GM23338 (cell line): ENCODE results near the gene TRAPPC12.

Experiments
- EZH2 ChIP-seq: fragments of 200-600 bp; sonication (generic); IDR thresholded peaks from one replicate; pipeline ENCODE4 v1.8.0; 2017; ENCODE audit warnings: antibody characterized with exemption, mild to moderate bottlenecking, low read depth; ENCODE audit not compliant: unreplicated experiment
- POLR2AphosphoS5 ChIP-seq: IDR thresholded peaks from 2 replicates; pipeline ENCODE4 v1.6.1; 2016; ENCODE audit warnings: antibody characterized with exemption, low read depth
- TF ChIP-seq, protein P1 (sequence below), 2 experiments: fragments of 200-600 bp in 1 of 2; sonication (generic) in 1 of 2; conservative IDR thresholded peaks; 2 replicates each; pipeline versions ENCODE4 v1.5.1 to v1.6.1; 2016 to 2017; ENCODE audit warnings: antibody characterized with exemption in 2 of 2, low read depth in 2 of 2, mild to moderate bottlenecking in 2 of 2, moderate library complexity in 1 of 2

DNA sequence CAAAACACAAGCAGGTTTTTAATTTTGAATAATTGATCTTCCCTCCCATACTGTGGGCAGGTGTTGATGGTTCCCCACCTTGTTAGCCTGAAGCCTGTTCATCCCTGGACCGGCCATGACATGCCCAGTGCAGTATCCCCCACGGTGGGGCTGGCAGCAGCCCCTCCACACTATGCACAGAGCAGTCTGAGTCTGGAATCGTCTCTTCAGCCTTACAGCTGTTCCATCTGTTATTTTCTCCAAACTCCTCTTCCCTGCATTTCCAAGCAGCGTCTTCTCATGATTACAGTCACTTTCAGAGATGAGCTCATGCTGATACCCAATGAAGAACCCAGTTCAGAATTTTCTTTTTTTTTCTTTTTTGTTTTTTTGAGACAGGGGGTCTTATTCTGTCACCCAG, 71.7 kb downstream of the TRAPPC12 start:
- TF ChIP-seq, protein P1, sequence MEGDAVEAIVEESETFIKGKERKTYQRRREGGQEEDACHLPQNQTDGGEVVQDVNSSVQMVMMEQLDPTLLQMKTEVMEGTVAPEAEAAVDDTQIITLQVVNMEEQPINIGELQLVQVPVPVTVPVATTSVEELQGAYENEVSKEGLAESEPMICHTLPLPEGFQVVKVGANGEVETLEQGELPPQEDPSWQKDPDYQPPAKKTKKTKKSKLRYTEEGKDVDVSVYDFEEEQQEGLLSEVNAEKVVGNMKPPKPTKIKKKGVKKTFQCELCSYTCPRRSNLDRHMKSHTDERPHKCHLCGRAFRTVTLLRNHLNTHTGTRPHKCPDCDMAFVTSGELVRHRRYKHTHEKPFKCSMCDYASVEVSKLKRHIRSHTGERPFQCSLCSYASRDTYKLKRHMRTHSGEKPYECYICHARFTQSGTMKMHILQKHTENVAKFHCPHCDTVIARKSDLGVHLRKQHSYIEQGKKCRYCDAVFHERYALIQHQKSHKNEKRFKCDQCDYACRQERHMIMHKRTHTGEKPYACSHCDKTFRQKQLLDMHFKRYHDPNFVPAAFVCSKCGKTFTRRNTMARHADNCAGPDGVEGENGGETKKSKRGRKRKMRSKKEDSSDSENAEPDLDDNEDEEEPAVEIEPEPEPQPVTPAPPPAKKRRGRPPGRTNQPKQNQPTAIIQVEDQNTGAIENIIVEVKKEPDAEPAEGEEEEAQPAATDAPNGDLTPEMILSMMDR (conservative IDR thresholded peaks at IDR 0.05; ENCODE audit: low read depth in 2 of 2) = no peak
- TF ChIP-seq POLR2AphosphoS5 (no peak), EZH2 (no peak)
